ENCODE measurements around the gene B3GAT1. TPM values are rescaled to one million over a fixed set of nuclear protein-coding genes. Genes with fewer than 3 reads are reported as not detected.

Gene B3GAT1
- total RNA-seq, 1 donor from 2014 or later = 1.9 TPM

- Histone ChIP-seq H3K4me3 (ENCODE audit: insufficient read depth, low read depth, low read length) (no peak overlapping the region), H3K4me2 (ENCODE audit: low read length) (no peak overlapping the region), H3K27me3 (ENCODE audit: insufficient read depth, low read length) (no peaks in the 10 kb centered on the region), H3K36me3 (ENCODE audit: insufficient read depth, low read length) (no peaks in the 10 kb centered on the region), H3K79me2 (ENCODE audit: insufficient read depth, low read length) (no peaks in the 10 kb centered on the region), H3K9ac (ENCODE audit: low read length) (no peak overlapping the region), H3K27ac (ENCODE audit: low read depth, low read length) (no peak overlapping the region), H3K9me3 (ENCODE audit: insufficient read depth, low read depth, low read length) (no peaks in the 10 kb centered on the region), H2AFZ (ENCODE audit: low read depth, low read length) (no peak overlapping the region), H4K20me1 (ENCODE audit: insufficient read depth, low read length) (no peaks in the 10 kb centered on the region), H3K4me1 (ENCODE audit: insufficient read depth, low read length) (no peaks in the 10 kb centered on the region)
- DNase-seq (ENCODE audit: low read depth) (no peak), FAIRE-seq (no peak)
- Mint-ChIP-seq H3K27ac (ENCODE audit: unreplicated experiment) (no peak overlapping the region), H3K36me3 (ENCODE audit: low read depth, unreplicated experiment) (no peaks in the 10 kb centered on the region), H3K4me1 (ENCODE audit: low read depth, unreplicated experiment) (peaks cover 7% of the 10 kb centered on the region), H3K4me3 (ENCODE audit: unreplicated experiment) (no peak overlapping the region), H3K27me3 (ENCODE audit: low read depth, unreplicated experiment) (peaks cover 21% of the 10 kb centered on the region), H3K9me3 (ENCODE audit: unreplicated experiment) (no peaks in the 10 kb centered on the region)
- TF ChIP-seq CTCF (IDR thresholded peaks at IDR 0.05; ENCODE audit: insufficient read depth, low read depth, low read length) (no peak), EZH2 (IDR thresholded peaks at IDR 0.05; ENCODE audit: insufficient read depth, low read length) (no peak)
Measured at GRCh38 chr11:134343646-134344045, 68.4 kb downstream of the B3GAT1 start.

- H3K79me2 ChIP-seq (ENCODE audit: insufficient read depth, low read length) = no peaks in the 10 kb centered on the region
- TF ChIP-seq EZH2 (IDR thresholded peaks at IDR 0.05; ENCODE audit: insufficient read depth, low read length) = no peak
- TF ChIP-seq CTCF (IDR thresholded peaks at IDR 0.05; ENCODE audit: insufficient read depth, low read depth, low read length) = no peak
- H3K27me3 Mint-ChIP-seq (ENCODE audit: low read depth, unreplicated experiment) = peaks cover 28% of the 10 kb centered on the region
- DNase-seq (ENCODE audit: low read depth) = no peak
- H3K4me1 ChIP-seq (ENCODE audit: insufficient read depth, low read length) = no peaks in the 10 kb centered on the region
- no peak overlapping the region for H3K27ac ChIP-seq (ENCODE audit: low read depth, low read length)
- no peaks in the 10 kb centered on the region for H3K9me3 ChIP-seq (ENCODE audit: insufficient read depth, low read depth, low read length)
- no peak overlapping the region for H3K4me3 Mint-ChIP-seq (ENCODE audit: unreplicated experiment)
- no peak overlapping the region for H2AFZ ChIP-seq (ENCODE audit: low read depth, low read length)
- H3K4me1 Mint-ChIP-seq (ENCODE audit: low read depth, unreplicated experiment) = peaks cover 7% of the 10 kb centered on the region
- no peak overlapping the region for H3K27ac Mint-ChIP-seq (ENCODE audit: unreplicated experiment)
- no peak overlapping the region for H3K4me2 ChIP-seq (ENCODE audit: low read length)
- no peaks in the 10 kb centered on the region for H4K20me1 ChIP-seq (ENCODE audit: insufficient read depth, low read length)
- H3K27me3 ChIP-seq (ENCODE audit: insufficient read depth, low read length) = no peaks in the 10 kb centered on the region
- no peak overlapping the region for H3K4me3 ChIP-seq (ENCODE audit: insufficient read depth, low read depth, low read length)
- no peaks in the 10 kb centered on the region for H3K36me3 ChIP-seq (ENCODE audit: insufficient read depth, low read length)
- H3K36me3 Mint-ChIP-seq (ENCODE audit: low read depth, unreplicated experiment) = no peaks in the 10 kb centered on the region
- no peak overlapping the region for H3K9ac ChIP-seq (ENCODE audit: low read length)
- no peaks in the 10 kb centered on the region for H3K9me3 Mint-ChIP-seq (ENCODE audit: unreplicated experiment)
- FAIRE-seq = no peak
Measured at GRCh38 chr11:134342572-134343340, 69.3 kb downstream of the B3GAT1 start.
